HG02884 (cell line): ENCODE measurements around the gene RAMP1.
"Not testable (repeated sequence)": the region's sequence is repeated elsewhere in the genome, so short reads cannot be mapped to it uniquely, and the experiment has no call there.

Experiments used
- ATAC-seq: cut with Tn5 transposase; IDR thresholded peaks from one replicate; pipeline ENCODE4 v1.9.1; 2021; ENCODE audit warnings: mild to moderate bottlenecking, moderate library complexity; ENCODE audit not compliant: unreplicated experiment

The RAMP1 gene

DNA sequence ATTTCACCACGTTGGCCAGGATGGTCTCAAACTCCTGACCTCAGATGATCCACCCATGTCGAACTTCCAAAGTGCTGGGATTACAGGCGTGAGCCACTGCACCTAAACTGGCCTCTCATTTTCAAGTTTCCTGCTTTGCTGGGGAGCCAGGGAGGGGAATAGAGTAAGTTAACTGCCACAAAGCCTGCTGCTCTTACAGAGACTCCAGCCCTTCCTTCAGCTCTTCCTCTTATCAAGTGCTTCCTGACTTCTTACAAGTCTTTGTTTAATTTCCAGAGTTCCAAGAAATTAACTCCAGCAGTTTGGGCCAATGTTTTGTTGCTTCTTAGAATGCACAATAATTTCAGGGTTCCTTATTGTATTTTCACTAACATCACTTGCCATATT lies 83.1 kb downstream of the RAMP1 start:
- no peak for ATAC-seq

DNA sequence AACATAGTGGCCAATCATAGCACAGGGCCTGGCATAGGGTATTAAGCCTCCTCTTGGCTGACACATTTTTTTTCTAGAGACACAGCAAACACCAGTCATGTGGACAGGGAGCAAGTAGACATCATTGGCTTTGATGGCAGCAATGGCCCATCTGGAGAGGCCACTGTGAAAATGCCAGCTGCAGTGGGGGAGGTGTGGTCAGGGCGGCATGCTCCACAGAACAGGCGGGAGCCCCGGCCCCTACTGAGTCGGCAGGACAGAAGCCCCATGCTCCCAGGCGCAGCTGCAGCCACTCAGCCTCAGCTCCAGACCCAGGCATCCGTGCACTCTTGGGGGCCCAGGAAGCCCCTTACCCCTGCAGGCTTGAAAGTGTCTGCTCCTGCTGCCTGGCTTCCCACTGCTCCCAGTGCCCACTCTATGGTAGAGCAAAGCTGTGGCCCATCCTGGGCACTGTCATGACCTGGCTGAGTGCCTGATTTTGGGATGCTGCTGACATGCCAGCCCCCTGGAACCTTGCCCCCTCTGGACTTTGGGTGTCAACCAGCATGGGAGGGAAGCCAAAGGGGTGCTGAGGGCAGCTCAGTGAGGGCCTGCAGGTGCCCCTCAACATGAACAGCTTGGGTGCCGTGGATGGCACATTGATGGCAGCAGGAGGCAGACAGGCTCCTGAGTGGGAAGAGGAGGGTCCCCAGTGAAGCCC lies 84.1 kb downstream of the RAMP1 start:
- ATAC-seq, result no peak

DNA sequence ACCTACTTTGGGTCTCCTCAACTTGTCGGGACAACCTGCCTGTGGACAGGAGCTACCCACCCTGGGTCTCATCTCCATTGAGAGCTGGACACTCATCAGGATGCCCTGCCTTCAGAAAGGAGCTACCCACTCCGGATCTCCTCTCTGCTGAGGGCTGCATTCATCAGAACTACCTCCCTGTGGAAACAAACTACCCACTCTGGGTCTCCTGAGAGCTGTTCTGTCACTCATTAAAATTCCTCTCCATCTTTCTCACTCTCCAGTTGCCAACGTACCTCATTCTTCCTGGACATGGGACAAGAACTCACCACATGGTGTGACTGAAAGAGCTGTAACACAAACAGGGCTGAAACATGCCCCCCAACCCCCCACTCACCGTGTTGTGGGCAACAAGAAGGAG lies 84.9 kb downstream of the RAMP1 start:
- ATAC-seq, result no peak

DNA sequence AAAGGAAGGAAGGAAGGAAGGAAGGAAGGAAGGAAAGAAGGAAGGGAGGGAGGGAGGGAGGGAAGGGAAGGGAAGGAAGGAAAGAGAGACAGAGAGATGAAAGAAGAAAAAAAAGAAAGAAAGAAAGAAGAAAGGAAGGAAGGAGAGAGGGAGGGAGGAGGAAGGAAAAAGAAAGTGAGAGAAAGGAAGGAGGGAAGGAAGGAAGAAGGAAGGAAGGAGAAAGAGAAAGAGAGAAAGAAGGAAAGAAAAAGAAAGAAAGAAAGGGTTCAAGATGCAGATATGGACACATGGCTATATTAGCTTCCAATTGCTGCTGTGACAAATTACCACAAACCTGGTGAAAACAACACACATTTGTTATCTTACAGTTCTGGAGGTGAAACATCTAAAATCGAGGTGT lies 87.0 kb downstream of the RAMP1 start:
- ATAC-seq, result no peak

DNA sequence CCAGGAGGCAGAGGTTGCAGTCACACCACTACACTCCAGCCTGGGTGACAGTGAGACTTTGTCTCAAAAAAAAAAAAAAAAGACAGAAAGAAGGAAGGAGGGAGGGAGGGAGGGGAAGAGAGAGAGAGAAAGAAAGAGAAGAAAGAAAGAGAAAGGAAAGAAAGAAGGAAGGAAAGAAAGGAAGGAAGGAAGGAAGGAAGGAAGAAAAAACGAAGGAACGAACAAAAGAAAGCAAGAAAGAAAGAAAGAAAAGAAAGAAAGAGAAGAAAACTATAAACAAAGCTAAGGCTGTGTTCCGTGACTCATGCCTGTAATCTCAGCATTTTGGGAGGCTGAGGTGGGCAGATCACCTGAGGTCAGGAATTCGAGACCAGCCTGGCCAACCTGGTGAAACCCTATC lies 91.9 kb downstream of the RAMP1 start:
- ATAC-seq, result not testable (repeated sequence)

DNA sequence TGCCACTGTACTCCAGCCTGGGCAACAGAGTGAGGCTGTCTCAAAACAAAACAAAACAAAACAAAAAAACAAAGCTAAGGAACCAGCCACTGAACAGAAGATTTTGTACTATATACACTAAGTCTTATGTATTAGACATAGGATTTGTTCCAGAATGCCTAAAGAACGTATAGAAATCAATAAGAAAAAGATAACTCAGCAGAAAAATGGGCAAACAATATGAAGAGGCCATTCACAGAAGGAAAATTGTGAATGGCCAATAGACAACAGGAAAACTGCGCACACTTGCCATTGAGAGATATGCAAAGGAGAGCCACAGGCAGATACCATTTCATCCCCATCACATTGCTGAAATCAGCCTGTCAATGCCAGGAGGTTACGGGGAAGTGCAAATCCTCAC lies 92.5 kb downstream of the RAMP1 start:
- no peak for ATAC-seq

DNA sequence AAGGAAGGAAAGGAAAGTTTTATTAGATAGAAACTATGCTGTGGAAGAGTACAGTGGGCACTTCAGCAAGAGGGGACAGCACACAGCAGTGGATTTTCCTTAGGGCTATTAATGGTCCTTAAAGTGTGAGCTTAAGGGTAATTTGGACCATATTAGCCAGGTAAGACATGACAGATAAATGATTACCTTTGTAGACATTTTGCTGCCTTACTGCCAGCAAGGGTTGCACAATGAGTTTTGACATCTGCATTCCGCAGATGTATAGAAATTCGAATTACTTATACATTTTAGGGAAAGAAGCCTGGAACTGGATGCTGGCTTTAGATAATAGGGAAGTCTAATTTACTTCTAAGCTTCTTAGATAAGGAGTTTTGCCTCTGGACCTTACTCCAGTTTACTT lies 93.4 kb downstream of the RAMP1 start:
- no peak for ATAC-seq

DNA sequence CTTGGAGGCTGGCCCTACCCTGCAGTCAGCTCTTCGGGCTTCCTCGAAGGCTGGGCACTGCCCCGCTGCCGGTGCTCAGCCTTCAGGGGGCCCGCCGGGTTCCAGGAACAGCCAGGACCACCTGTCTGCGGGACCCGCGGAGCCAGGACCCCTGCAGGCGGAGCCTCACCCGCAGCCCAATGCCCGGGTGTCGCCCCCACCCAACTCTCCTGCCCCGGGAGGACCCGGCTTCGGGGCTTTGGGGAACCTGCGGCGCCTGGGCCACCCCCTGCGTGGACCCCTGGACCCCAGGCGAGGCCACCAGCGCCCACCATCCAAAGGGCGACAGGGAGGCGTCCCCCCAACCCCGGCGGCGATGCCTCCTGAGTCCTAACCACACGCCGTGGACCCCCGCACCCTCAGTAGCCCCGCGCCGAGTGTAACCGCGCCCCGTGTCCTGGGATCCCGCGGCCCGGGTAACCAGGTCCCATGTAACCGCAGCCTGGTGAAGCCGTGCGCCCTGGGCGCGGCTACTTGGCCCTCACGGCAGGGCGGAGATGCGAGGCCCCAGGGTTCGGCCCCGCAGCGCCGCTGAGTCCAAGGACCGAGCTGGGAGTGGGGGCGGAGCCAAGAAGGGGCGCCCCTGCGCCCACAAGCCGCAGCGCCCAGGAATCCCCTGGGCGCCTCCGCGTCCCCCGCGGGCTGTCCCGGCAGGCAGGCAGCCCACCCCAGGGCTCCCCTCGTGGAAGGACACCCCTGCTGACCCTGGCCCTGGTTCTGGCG lies 96.4 kb downstream of the RAMP1 start:
- no peak for ATAC-seq

DNA sequence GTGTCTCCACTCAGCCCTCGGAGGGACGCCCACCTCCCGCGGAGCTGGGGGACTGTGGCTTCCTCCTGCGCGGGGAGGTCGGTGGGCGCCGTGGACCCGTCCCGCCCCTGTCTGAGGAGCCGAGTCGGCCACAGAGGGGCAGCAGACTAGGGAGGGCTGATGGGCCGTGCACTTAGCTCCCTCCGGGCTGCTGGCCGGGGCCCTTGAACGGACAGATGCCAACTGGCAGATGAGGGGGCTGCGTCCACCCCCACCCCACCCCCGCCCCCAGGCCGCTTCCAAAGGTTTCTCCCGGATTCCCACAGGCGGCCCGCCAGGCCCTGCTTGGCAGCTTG lies 96.9 kb downstream of the RAMP1 start:
- no peak for ATAC-seq

DNA sequence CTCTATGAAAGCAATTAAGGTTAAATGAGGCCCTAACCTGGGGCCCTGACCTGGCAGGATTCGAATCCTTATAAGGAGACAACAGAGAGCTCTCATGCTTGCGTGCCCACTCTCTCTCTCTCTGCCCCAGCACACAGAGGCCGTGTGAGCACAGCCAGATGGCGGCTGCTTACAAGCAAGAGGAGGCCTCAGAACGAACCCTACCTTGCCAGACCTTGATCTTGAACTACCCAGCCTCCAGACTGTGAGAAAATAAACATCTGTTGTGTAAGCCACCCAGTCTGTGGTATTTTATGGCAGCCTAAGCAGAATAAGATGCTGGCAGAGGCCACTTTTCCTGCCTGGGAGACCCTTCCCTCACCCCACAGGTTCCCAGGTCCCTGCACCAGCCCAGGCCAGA lies 102.2 kb downstream of the RAMP1 start:
- no peak for ATAC-seq
